Measurements from ENCODE around the gene GPR108.
"Not testable (repeated sequence)": the region's sequence is repeated elsewhere in the genome, so short reads cannot be mapped to it uniquely, and the experiment has no call there.

The GPR108 gene

GRCh38 chr19:6737284-6737872 lies at the start of gene GPR108:
TSS of gene GPR108 (minus strand) at chr19:6737580. CDS start at chr19:6737576, 4 bp downstream.
- DNase-seq (ENCODE audit: low read depth, low spot score), result peak; percentile 100
- H3K27ac ChIP-seq, result peak within 1 kb of the TSS; percentile 95

DNA sequence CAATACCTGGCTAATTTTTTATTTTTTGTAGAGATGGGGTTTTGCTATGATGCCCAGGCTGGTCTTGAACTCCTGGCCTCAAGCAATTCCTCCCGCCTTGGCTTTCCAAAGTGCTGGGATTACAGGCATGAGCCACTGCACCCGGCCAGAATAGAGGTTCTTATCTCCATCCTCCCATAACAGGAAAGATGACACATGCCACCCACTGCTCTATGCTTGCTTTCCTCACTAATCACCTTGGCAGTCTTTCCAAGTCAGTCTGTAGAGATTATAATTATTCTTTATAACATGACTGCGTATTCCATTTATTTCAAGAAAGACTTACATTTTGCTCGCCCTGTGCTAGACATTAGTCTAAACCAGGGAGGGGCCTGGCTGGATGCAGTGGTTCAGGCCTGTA lies 41.8 kb upstream of the GPR108 start:
- no peak for DNase-seq (ENCODE audit: low read depth, low spot score)
- H3K27ac ChIP-seq, result no peak overlapping the region

- H3K27ac ChIP-seq, result no peak overlapping the region
- no peak for DNase-seq (ENCODE audit: low read depth, low spot score)
Measured at GRCh38 chr19:6778386-6778785, 41.0 kb upstream of the GPR108 start.

DNA sequence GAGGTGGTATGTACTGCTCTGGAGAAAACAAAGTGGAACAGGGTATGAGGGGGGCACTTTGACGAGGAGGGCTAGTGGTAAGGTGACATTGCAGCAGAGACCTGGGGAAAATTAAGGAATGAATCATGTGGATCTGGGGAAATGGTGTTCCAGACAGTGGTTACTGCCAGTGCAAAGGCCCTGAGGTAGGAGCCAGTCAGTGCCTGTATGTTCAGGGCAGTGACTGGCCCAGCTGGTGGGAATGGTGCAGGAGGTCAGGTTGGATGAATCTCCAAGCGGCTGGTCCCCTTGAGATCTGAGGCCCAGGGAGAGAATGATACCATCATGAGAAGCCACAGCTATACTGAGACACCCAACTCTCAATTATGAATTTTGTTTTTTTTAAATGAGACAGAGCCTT lies 40.1 kb upstream of the GPR108 start:
- H3K27ac ChIP-seq, result no peak overlapping the region

GRCh38 chr19:6776999-6777398 lies 39.6 kb upstream of the GPR108 start:
- DNase-seq (ENCODE audit: low read depth, low spot score), result no peak
- H3K27ac ChIP-seq, result no peak overlapping the region

More for the DNA sequence above, 40.1 kb upstream of the GPR108 start:
- DNase-seq (ENCODE audit: low read depth, low spot score), result no peak

DNA sequence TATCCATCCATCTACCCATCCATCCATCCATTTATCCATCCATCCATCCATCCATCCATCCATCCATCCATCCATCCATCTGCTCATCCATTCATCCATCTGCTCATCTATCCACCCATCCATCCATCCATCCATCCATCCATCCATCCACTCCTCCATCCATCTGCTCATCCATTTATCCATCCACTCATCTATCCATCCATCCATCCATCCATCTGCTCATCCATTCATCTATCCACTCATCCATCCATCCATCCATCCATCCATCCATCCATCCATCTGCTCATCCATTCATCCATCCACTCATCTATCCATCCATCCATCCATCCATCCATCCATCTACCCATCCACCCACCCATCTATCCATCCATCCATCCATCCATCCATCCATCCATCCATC lies 38.7 kb upstream of the GPR108 start:
- not testable (repeated sequence) for H3K27ac ChIP-seq; DNase-seq (ENCODE audit: low read depth, low spot score)

DNA sequence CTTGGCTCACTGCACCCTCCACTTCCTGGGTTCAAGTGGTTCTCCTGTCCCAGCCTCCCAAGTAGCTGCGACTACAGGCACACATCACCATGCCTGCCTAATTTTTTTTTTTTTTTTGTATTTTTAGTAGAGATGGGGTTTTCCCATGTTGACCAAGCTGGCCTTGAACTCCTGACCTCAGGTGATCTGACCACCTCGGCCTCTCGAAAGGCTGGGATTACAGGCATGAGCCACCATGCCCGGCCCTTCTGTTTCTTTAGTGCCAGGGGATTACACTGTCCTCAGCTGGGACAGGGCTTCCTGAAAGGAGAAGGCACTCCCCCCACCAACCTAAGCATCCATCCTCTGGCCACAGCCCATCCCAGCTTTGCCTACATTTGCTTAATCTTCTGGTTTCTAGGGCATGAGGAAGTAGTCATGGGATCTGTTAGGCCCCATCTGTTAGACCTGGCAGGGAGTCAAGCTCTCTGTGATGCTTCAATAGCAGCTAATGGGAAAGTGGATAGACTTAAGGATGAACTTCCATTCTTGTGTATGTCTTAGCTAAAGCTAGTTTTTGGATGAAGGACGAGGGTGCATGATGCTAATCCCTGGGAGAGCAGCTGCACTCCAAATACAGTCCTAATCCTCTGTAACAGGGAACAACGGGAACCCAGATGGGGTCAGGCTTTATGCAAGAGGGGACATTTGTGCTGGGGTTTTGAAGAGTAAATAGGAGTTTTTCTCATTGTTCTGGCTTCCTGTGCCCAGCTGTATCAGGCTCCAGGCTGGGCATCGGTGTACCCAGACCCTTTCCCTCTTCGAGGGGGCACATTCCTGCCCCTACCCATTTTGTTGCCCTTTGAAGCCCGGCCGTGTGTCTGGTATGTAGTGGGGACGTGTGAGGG lies 37.7 kb upstream of the GPR108 start:
- H3K27ac ChIP-seq, result no peak overlapping the region
- DNase-seq (ENCODE audit: low read depth, low spot score), result no peak

- no peak overlapping the region for H3K27ac ChIP-seq
- no peak for DNase-seq (ENCODE audit: low read depth, low spot score)
Measured at GRCh38 chr19:6773323-6773931, 36.0 kb upstream of the GPR108 start.

GRCh38 chr19:6772866-6773322 lies 35.5 kb upstream of the GPR108 start:
- DNase-seq (ENCODE audit: low read depth, low spot score), result no peak
- no peak overlapping the region for H3K27ac ChIP-seq

GRCh38 chr19:6772028-6772865 lies 34.9 kb upstream of the GPR108 start, which contains the start of gene VAV1:
TSS of gene VAV1 (plus strand) at chr19:6772708. CDS start at chr19:6772808, 100 bp downstream.
- H3K27ac ChIP-seq, result no peak within 1 kb of the TSS
- no peak for DNase-seq (ENCODE audit: low read depth, low spot score)

DNA sequence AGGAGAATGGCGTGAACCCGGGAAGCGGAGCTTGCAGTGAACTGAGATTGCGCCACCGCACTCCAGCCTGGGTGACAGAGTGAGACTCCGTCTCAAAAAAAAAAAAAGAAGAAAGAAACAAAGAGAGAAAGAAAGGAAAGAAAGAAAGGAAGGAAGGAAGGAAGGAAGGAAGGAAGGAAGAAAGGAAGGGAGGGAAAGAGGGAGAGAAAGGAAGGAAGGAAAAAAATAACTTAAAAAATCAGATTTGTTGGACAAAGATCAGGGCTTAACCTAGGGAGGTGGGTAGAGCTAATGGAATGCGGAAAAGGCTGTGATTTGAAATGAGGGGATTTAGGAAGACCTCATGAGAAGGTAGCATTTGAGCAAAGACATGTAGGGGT lies 34.3 kb upstream of the GPR108 start:
- DNase-seq (ENCODE audit: low read depth, low spot score), result not testable (repeated sequence)

GRCh38 chr19:6769006-6769619 lies 31.7 kb upstream of the GPR108 start:
- DNase-seq (ENCODE audit: low read depth, low spot score), result no peak
- H3K27ac ChIP-seq, result no peak overlapping the region

More for the DNA sequence above, 34.3 kb upstream of the GPR108 start:
- not testable (repeated sequence) for H3K27ac ChIP-seq

GRCh38 chr19:6768236-6768785 lies 30.9 kb upstream of the GPR108 start:
- H3K27ac ChIP-seq, result peak overlapping the region; percentile 97
- DNase-seq (ENCODE audit: low read depth, low spot score), result no peak

DNA sequence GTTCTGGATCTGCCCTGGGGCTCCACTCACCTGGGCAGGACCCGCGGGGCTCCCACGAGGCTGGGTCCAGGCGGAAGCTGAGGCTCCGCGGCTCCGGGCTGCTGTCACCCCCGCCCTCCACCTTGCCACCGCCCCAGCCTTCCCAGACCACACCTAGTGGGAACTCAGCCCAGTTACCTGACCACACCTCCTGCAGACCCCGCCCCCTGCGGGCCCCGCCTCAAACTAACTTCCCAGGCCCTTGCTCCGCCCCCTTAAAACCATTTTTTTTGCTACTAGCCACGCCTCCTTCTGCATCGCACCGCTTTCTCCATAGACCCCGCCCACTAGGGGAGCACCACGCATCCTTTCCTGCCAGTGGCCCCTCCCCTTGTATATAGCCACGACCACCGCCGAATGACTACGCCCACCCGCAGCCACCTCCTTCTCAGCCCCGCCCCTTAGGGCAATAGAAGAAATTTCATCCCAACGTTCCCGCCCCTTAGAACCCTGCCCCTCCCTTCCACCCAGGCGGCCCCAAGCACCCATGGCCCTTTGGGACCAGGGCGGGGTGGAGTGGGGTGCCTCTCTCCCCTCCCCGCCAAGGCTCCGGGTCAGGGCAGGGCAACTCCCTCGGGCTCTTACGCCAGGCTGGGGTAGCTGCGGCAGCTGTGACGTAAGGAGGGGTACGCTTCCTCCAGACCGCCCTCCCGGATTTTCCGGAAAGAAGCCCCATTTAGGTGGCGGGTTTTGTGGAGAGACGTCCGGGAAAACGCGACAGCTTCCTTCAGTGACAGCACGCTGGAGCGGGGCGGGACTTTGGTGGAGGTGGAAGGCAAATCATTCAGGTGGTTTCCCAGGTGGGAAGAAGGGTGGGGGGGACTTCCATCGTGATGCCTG lies 30.2 kb upstream of the GPR108 start, which contains the start of gene SH2D3A:
SH2D3A (minus strand) TSS at position 79 of the 879 bp plus-strand sequence. CDS start 3,687 bp downstream, outside the sequence.
- H3K27ac ChIP-seq, result peak within 1 kb of the TSS; percentile 97
- peak; percentile 81 for DNase-seq (ENCODE audit: low read depth, low spot score)

DNA sequence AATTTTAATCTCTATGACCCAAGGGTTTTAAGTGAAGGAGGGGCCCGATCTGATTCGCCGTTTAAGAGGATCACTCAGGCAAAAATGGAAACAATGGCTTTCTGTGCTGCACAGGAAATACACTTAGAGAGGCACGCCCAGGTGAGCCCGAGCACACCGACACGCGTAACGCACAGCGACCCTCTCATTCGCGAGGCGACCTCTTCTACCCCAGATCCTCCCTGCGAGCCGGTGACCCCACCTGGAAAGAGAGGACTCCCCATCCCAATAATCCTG lies 29.6 kb upstream of the GPR108 start:
- DNase-seq (ENCODE audit: low read depth, low spot score), result no peak

GRCh38 chr19:6766357-6767080 lies 29.1 kb upstream of the GPR108 start:
- DNase-seq (ENCODE audit: low read depth, low spot score), result peak; percentile 60
- H3K27ac ChIP-seq, result peak overlapping the region; percentile 97

More for the DNA sequence above, 29.6 kb upstream of the GPR108 start:
- peak overlapping the region; percentile 97 for H3K27ac ChIP-seq

- peak; percentile 89 for DNase-seq (ENCODE audit: low read depth, low spot score)
- peak overlapping the region; percentile 97 for H3K27ac ChIP-seq
Measured at GRCh38 chr19:6765738-6766356, 28.5 kb upstream of the GPR108 start.

All from epithelial cell of prostate (primary cell).